Neural cell (in vitro differentiated cells): ENCODE results near the gene LMNB1. TPM values are rescaled to one million over a fixed set of nuclear protein-coding genes. Genes with fewer than 3 reads are reported as not detected.
"Not testable (repeated sequence)": the region's sequence is repeated elsewhere in the genome, so short reads cannot be mapped to it uniquely, and the experiment has no call there.

ENCODE experiments used
- H2AFZ ChIP-seq: fragments of 200-600, 300-800 bp; sonication (generic), shearing (Covaris generic); 2 replicates; pipeline ENCODE4 v1.6.0; 2014; ENCODE audit warnings: low read depth, mild to moderate bottlenecking, antibody characterized with exemption, low read length, moderate library complexity
- H3F3A ChIP-seq: fragments of 200-600 bp; shearing (Covaris generic); 2 replicates; pipeline ENCODE4 v1.6.1; 2016; ENCODE audit warnings: mild to moderate bottlenecking, moderate library complexity, mixed read lengths, antibody characterized with exemption, low read length; ENCODE audit not compliant: insufficient read depth, poor library complexity, severe bottlenecking
- H3K27ac ChIP-seq: fragments of 200-600, 300-800 bp; sonication (generic), shearing (Covaris generic); 2 replicates; pipeline ENCODE4 v1.5.1; 2014; ENCODE audit warnings: mild to moderate bottlenecking, low read length, moderate library complexity
- H3K27me3 ChIP-seq: fragments of 300-800, 200-600 bp; sonication (generic), shearing (Covaris generic); 2 replicates; pipeline ENCODE4 v1.6.0; 2014; ENCODE audit warnings: mild to moderate bottlenecking, low read depth, low read length, moderate library complexity; ENCODE audit not compliant: insufficient read depth
- H3K36me3 ChIP-seq: fragments of 300-800, 200-600 bp; sonication (generic), shearing (Covaris generic); 2 replicates; pipeline ENCODE4 v1.5.1; 2014; ENCODE audit warnings: mild to moderate bottlenecking, antibody characterized with exemption, low read length, moderate library complexity; ENCODE audit not compliant: insufficient read depth
- H3K4me2 ChIP-seq: fragments of 300-800, 200-600 bp; sonication (generic), shearing (Covaris generic); 2 replicates; pipeline ENCODE4 v1.6.0; 2014; ENCODE audit warnings: mild to moderate bottlenecking, low read length
- H3K4me3 ChIP-seq: fragments of 300-800, 200-600 bp; sonication (generic), shearing (Covaris generic); 2 replicates; pipeline ENCODE4 v1.5.1; 2014; ENCODE audit warnings: mild to moderate bottlenecking, low read length, moderate library complexity
- H3K79me2 ChIP-seq: fragments of 200-600 bp; shearing (Covaris generic); replicated peaks from 2 replicates; pipeline ENCODE4 v1.6.0; 2014; ENCODE audit warnings: mild to moderate bottlenecking, low read length, moderate library complexity; ENCODE audit not compliant: insufficient read depth
- H3K9ac ChIP-seq: fragments of 300-800, 200-600 bp; sonication (generic), shearing (Covaris generic); 2 replicates; pipeline ENCODE4 v1.6.1; 2016; ENCODE audit warnings: mild to moderate bottlenecking, low read length, mixed read lengths
- H3K9me2 ChIP-seq: fragments of 200-600 bp; shearing (Covaris generic); 2 replicates; pipeline ENCODE4 v1.6.1; 2016; ENCODE audit warnings: mild to moderate bottlenecking, low read length, mixed read lengths; ENCODE audit not compliant: insufficient read depth
- H3K9me3 ChIP-seq: fragments of 200-600, 300-800 bp; sonication (generic), shearing (Covaris generic); 2 replicates; pipeline ENCODE4 v1.6.1; 2016; ENCODE audit warnings: mild to moderate bottlenecking, mixed run types, low read length, moderate library complexity, mixed read lengths
- H4K20me1 ChIP-seq: fragments of 200-600 bp; shearing (Covaris generic); 2 replicates; pipeline ENCODE4 v1.6.1; 2016; ENCODE audit warnings: mild to moderate bottlenecking, mixed run types; ENCODE audit not compliant: insufficient read depth
- CTCF ChIP-seq: fragments of 450-650 bp; IDR thresholded peaks from 2 replicates; pipeline ENCODE4 v1.5.1; 2014; ENCODE audit warnings: antibody characterized with exemption, mild to moderate bottlenecking, moderate library complexity; ENCODE audit not compliant: poor library complexity, severe bottlenecking
- EP300 ChIP-seq: fragments of 450-650 bp; conservative IDR thresholded peaks from 2 replicates; pipeline ENCODE4 v1.6.1; 2014; ENCODE audit warnings: antibody characterized with exemption, mild to moderate bottlenecking, moderate library complexity; ENCODE audit not compliant: poor library complexity, severe bottlenecking
- EZH2 ChIP-seq: fragments of 200-600, 300-800 bp; shearing (Covaris generic), sonication (generic); IDR thresholded peaks from 2 replicates; pipeline ENCODE4 v1.6.1; 2014; ENCODE audit warnings: antibody characterized with exemption, low read length, borderline replicate concordance, mild to moderate bottlenecking; ENCODE audit not compliant: insufficient read depth, poor library complexity, severe bottlenecking
- MXI1 ChIP-seq: fragments of 450-650 bp; conservative IDR thresholded peaks from 2 replicates; pipeline ENCODE4 v1.6.1; 2014; ENCODE audit warnings: antibody characterized with exemption, mild to moderate bottlenecking; ENCODE audit not compliant: poor library complexity, severe bottlenecking
- POLR2AphosphoS5 ChIP-seq: IDR thresholded peaks from 2 replicates; pipeline ENCODE4 v1.6.1; 2012
- RAD21 ChIP-seq: fragments of 450-650 bp; conservative IDR thresholded peaks from 2 replicates; pipeline ENCODE4 v1.6.1; 2014; ENCODE audit warnings: antibody characterized with exemption, mild to moderate bottlenecking, moderate library complexity
- REST ChIP-seq: IDR thresholded peaks from 2 replicates; pipeline ENCODE4 v1.6.1; 2012; ENCODE audit warnings: borderline replicate concordance
- SMC3 ChIP-seq: fragments of 450-650 bp; conservative IDR thresholded peaks from 2 replicates; pipeline ENCODE4 v1.6.1; 2014; ENCODE audit warnings: antibody characterized with exemption, mild to moderate bottlenecking, moderate library complexity; ENCODE audit not compliant: poor library complexity
- TAF1 ChIP-seq: IDR thresholded peaks from 2 replicates; pipeline ENCODE4 v1.6.1; 2012; ENCODE audit warnings: low read depth
- polyA plus RNA-seq: library from polyadenylated mRNA; depleted of rRNA; stranded (reverse); fragments of >200 nt; gene quantifications from 2 replicates; pipeline ENCODE4 v1.2.3, GENCODE V29; 2014

LMNB1 gene
- polyA plus RNA-seq, 1 donor from 2014 or later: 91.0 TPM

- TF ChIP-seq RAD21: no peak
- TF ChIP-seq TAF1: no peak
- TF ChIP-seq MXI1: no peak
- no peak for TF ChIP-seq SMC3
- TF ChIP-seq EP300: no peak
- TF ChIP-seq EZH2: no peak
- TF ChIP-seq POLR2AphosphoS5: no peak
- no peak for TF ChIP-seq REST
- no peak for TF ChIP-seq CTCF
Measured at GRCh38 chr5:126778675-126779403, 1.9 kb downstream of the LMNB1 start.

GRCh38 chr5:126780165-126780827 lies 3.4 kb downstream of the LMNB1 start:
- Histone ChIP-seq H3K27ac (peak overlapping the region; percentile 63), H3K27me3 (no peaks in the 10 kb centered on the region), H3K9me3 (no peaks in the 10 kb centered on the region), H2AFZ (no peak overlapping the region), H3F3A (peaks cover 3% of the 10 kb centered on the region), H3K79me2 (peaks cover 61% of the 10 kb centered on the region), H3K9me2 (no peaks in the 10 kb centered on the region), H3K4me3 (peak overlapping the region; percentile 98), H3K36me3 (no peaks in the 10 kb centered on the region), H4K20me1 (no peaks in the 10 kb centered on the region), H3K9ac (peak overlapping the region; percentile 41), H3K4me2 (peak overlapping the region; percentile 55)
- TF ChIP-seq POLR2AphosphoS5 (no peak), SMC3 (peak; percentile 81), RAD21 (peak; percentile 72), CTCF (peak; percentile 87), EZH2 (no peak), REST (peak; percentile 15), MXI1 (peak; percentile 34), TAF1 (no peak), EP300 (no peak)

More at GRCh38 chr5:126778675-126779403, 1.9 kb downstream of the LMNB1 start:
- H3K27me3 ChIP-seq: no peaks in the 10 kb centered on the region
- H3K36me3 ChIP-seq: no peaks in the 10 kb centered on the region
- peak overlapping the region; percentile 98 for H3K4me2 ChIP-seq
- peak overlapping the region; percentile 100 for H3K27ac ChIP-seq
- H3F3A ChIP-seq: peaks cover 3% of the 10 kb centered on the region
- no peaks in the 10 kb centered on the region for H3K9me3 ChIP-seq
- peaks cover 53% of the 10 kb centered on the region for H3K79me2 ChIP-seq
- peak overlapping the region; percentile 22 for H2AFZ ChIP-seq
- H3K4me3 ChIP-seq: peak overlapping the region; percentile 98
- no peaks in the 10 kb centered on the region for H3K9me2 ChIP-seq
- peak overlapping the region; percentile 100 for H3K9ac ChIP-seq
- no peaks in the 10 kb centered on the region for H4K20me1 ChIP-seq

DNA sequence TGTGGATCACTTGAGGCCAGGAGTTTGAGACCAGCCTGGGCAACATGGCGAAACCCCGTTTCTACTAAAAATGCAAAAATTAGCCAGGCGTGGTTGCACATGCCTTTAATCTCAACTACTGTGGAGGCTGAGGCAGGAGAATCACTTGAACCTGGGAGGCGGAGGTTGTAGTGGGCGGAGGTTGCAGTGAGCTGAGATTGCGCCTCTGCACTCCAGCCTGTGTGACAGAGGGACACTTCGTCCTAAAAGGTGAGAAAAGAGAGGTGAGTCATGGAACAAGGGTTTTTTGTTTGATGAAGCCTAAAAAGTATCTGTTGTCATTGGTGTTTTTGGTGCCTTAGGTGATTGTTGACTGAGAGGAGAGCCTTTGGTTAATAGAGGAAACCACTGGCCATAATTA lies 11.5 kb downstream of the LMNB1 start:
- H3K79me2 ChIP-seq: peaks cover 85% of the 10 kb centered on the region
- H3K27ac ChIP-seq, H2AFZ ChIP-seq, H3K27me3 ChIP-seq, H3K36me3 ChIP-seq, H3K4me3 ChIP-seq, H4K20me1 ChIP-seq, H3F3A ChIP-seq, H3K9ac ChIP-seq, H3K9me2 ChIP-seq, H3K4me2 ChIP-seq, H3K9me3 ChIP-seq: not testable (repeated sequence)
